ENCODE results near the gene EPS15.

DNA sequence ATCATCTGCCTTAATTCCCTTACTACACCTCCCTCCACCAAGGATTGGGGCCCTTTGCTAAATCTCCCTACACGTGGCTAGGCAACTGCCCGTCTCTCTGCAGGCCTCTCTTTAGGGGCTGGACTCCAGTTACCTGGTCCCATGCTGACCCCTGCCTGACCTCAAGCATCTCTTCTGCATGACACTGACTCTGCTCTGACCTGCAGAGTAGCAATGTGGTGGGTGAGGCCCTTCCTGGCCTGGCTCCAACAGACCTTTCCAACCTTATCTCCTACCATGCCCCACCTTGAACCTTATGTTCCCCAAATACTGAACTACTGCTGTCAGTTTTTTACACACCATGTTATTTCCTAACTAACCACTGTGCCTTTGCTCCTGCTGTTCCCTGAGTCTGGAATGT lies 45.9 kb upstream of the EPS15 start:
- TF ChIP-seq, protein P1, sequence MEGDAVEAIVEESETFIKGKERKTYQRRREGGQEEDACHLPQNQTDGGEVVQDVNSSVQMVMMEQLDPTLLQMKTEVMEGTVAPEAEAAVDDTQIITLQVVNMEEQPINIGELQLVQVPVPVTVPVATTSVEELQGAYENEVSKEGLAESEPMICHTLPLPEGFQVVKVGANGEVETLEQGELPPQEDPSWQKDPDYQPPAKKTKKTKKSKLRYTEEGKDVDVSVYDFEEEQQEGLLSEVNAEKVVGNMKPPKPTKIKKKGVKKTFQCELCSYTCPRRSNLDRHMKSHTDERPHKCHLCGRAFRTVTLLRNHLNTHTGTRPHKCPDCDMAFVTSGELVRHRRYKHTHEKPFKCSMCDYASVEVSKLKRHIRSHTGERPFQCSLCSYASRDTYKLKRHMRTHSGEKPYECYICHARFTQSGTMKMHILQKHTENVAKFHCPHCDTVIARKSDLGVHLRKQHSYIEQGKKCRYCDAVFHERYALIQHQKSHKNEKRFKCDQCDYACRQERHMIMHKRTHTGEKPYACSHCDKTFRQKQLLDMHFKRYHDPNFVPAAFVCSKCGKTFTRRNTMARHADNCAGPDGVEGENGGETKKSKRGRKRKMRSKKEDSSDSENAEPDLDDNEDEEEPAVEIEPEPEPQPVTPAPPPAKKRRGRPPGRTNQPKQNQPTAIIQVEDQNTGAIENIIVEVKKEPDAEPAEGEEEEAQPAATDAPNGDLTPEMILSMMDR (IDR thresholded peaks at IDR 0.05; ENCODE audit: insufficient read depth, low read length, poor library complexity, severe bottlenecking): no peak
- TF ChIP-seq EZH2phosphoT487 (conservative IDR thresholded peaks at IDR 0.05; ENCODE audit: low read length): no peak
